Brain microvascular endothelial cell (primary cell): ENCODE measurements around the gene MYRF.

Experiments used
- DNase-seq: peaks from one replicate; pipeline ENCODE4 v3.0.0-alpha.2; 2020
- H3K27ac ChIP-seq: fragments of 250-450 bp; sonication (Bioruptor Pico); 2 replicates; pipeline ENCODE4 v1.5.1; 2020; ENCODE audit warnings: mild to moderate bottlenecking, moderate library complexity
- H3K27me3 ChIP-seq: fragments of 250-450 bp; sonication (Bioruptor Pico); replicated peaks from 2 replicates; pipeline ENCODE4 v1.5.1; 2020; ENCODE audit warnings: mild to moderate bottlenecking
- H3K36me3 ChIP-seq: fragments of 250-450 bp; sonication (Bioruptor Pico); replicated peaks from 2 replicates; pipeline ENCODE4 v1.5.1; 2020; ENCODE audit warnings: mild to moderate bottlenecking
- H3K4me3 ChIP-seq: 2 replicates; pipeline ENCODE4 v1.5.1; 2011; ENCODE audit warnings: low read depth, mild to moderate bottlenecking, control low read depth, low read length, moderate library complexity
- in situ Hi-C: cut with HindIII; loops from 2 replicates; pipeline ENCODE4 v1.10.0; 2017; ENCODE audit warnings: low sequenced_read_pairs, low pct_ligation_motif_present
- TF ChIP-seq, protein P1 (sequence below): IDR thresholded peaks from 2 replicates; pipeline ENCODE4 v1.5.1; 2011; ENCODE audit warnings: low read depth, mild to moderate bottlenecking, moderate library complexity, low read length, control low read depth, inconsistent platforms; ENCODE audit errors: missing control alignments

MYRF gene

GRCh38 chr11:61815790-61816735, 63.6 kb downstream of the MYRF start:
- Histone ChIP-seq H3K4me3 (peak overlapping the region; percentile 89), H3K27me3 (no peaks in the 10 kb centered on the region), H3K27ac (peak overlapping the region; percentile 62), H3K36me3 (peaks cover 20% of the 10 kb centered on the region)
- in situ Hi-C loops, result no loop called here
- DNase-seq, result peak; percentile 49
- TF ChIP-seq, protein P1, sequence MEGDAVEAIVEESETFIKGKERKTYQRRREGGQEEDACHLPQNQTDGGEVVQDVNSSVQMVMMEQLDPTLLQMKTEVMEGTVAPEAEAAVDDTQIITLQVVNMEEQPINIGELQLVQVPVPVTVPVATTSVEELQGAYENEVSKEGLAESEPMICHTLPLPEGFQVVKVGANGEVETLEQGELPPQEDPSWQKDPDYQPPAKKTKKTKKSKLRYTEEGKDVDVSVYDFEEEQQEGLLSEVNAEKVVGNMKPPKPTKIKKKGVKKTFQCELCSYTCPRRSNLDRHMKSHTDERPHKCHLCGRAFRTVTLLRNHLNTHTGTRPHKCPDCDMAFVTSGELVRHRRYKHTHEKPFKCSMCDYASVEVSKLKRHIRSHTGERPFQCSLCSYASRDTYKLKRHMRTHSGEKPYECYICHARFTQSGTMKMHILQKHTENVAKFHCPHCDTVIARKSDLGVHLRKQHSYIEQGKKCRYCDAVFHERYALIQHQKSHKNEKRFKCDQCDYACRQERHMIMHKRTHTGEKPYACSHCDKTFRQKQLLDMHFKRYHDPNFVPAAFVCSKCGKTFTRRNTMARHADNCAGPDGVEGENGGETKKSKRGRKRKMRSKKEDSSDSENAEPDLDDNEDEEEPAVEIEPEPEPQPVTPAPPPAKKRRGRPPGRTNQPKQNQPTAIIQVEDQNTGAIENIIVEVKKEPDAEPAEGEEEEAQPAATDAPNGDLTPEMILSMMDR, result peak; percentile 29

GRCh38 chr11:61816736-61817455, 64.5 kb downstream of the MYRF start, which contains the start of gene FADS1:
Gene FADS1 (minus strand): TSS chr11:61817003. CDS start chr11:61816929, 74 bp downstream.
- Histone ChIP-seq H3K4me3 (peak within 1 kb of the TSS; percentile 89), H3K27ac (peak within 1 kb of the TSS; percentile 62), H3K27me3 (no peaks in the 10 kb centered on the region), H3K36me3 (peaks cover 12% of the 10 kb centered on the region)
- in situ Hi-C loops, result no loop called here
- DNase-seq, result peak; percentile 80
- TF ChIP-seq, protein P1, result peak; percentile 63

- TF ChIP-seq, protein P1, result no peak
- no peak for DNase-seq
- Histone ChIP-seq H3K27me3 (no peaks in the 10 kb centered on the region), H3K4me3 (peak overlapping the region; percentile 89), H3K27ac (no peak overlapping the region), H3K36me3 (peaks cover 5% of the 10 kb centered on the region)
- in situ Hi-C loops, result no loop called here
These were observed 65.2 kb downstream of the MYRF start for GRCh38 chr11:61817471-61818202.

- Histone ChIP-seq H3K4me3 (no peak overlapping the region), H3K27ac (no peak overlapping the region), H3K36me3 (no peaks in the 10 kb centered on the region), H3K27me3 (no peaks in the 10 kb centered on the region)
- in situ Hi-C loops, result no loop called here
- peak; percentile 13 for DNase-seq
- TF ChIP-seq, protein P1, result no peak
These were observed 67.7 kb downstream of the MYRF start for GRCh38 chr11:61820174-61820573.

GRCh38 chr11:61826930-61827570, 74.6 kb downstream of the MYRF start:
- Histone ChIP-seq H3K36me3 (no peaks in the 10 kb centered on the region), H3K27me3 (no peaks in the 10 kb centered on the region), H3K27ac (peak overlapping the region; percentile 58), H3K4me3 (peak overlapping the region; percentile 97)
- in situ Hi-C loops, result no loop called here
- TF ChIP-seq, protein P1, result no peak
- no peak for DNase-seq
